ENCODE results near the gene TTC39B.

DNA sequence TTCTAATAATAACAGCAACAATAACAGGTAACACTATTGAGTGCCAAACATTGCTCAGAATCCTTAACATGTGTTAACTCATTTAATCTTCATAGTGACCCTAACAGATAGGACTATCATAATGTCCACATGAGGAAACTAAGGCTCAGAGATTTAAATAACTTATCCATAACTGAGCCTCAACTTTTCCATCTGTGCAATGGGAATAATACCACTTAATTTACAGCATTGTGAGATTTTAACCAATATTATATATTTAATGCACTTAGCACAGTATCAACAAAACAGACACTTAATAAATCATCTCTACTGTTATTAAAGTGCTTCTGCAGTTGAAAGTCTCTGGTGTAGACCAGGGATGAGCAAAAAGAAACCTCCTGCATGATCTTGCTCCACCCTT, 28.2 kb downstream of the TTC39B start:
- TF ChIP-seq, protein P1, sequence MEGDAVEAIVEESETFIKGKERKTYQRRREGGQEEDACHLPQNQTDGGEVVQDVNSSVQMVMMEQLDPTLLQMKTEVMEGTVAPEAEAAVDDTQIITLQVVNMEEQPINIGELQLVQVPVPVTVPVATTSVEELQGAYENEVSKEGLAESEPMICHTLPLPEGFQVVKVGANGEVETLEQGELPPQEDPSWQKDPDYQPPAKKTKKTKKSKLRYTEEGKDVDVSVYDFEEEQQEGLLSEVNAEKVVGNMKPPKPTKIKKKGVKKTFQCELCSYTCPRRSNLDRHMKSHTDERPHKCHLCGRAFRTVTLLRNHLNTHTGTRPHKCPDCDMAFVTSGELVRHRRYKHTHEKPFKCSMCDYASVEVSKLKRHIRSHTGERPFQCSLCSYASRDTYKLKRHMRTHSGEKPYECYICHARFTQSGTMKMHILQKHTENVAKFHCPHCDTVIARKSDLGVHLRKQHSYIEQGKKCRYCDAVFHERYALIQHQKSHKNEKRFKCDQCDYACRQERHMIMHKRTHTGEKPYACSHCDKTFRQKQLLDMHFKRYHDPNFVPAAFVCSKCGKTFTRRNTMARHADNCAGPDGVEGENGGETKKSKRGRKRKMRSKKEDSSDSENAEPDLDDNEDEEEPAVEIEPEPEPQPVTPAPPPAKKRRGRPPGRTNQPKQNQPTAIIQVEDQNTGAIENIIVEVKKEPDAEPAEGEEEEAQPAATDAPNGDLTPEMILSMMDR (IDR thresholded peaks at IDR 0.05 in 2 of 3, conservative IDR thresholded peaks at IDR 0.05 in 1 of 3; ENCODE audit: borderline replicate concordance in 1 of 3, insufficient read depth in 1 of 3, low read depth in 2 of 3, low read length in 2 of 3) = no peak
- TF ChIP-seq, protein P2, sequence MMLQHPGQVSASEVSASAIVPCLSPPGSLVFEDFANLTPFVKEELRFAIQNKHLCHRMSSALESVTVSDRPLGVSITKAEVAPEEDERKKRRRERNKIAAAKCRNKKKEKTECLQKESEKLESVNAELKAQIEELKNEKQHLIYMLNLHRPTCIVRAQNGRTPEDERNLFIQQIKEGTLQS (IDR thresholded peaks at IDR 0.05) = no peak
- TF ChIP-seq POLR2AphosphoS5 (IDR thresholded peaks at IDR 0.05; ENCODE audit: low read depth, low read length) (no peak), EZH2 (IDR thresholded peaks at IDR 0.05) (no peak), FOSL1 (IDR thresholded peaks at IDR 0.05; ENCODE audit: low read depth) (no peak), TCF7L2 (IDR thresholded peaks at IDR 0.05; ENCODE audit: borderline replicate concordance, extremely low read depth, insufficient read depth, insufficient read length) (no peak), SP1 (IDR thresholded peaks at IDR 0.05; ENCODE audit: low read depth) (no peak)
